Stimulated activated memory B cell treated with anti-CD40 and anti-IgM and Interleukin-4, amounts not matched to agents 10 μg/mL and 1 μg/mL and 100 μg/mL, for 72 hours (primary cell): Measurements from ENCODE around the gene CALR3.
"Not testable (repeated sequence)": the region's sequence is repeated elsewhere in the genome, so short reads cannot be mapped to it uniquely, and the experiment has no call there.

Experiments
- ATAC-seq: fragments of 150-1000 bp; cut with Tn5 transposase; 2 replicates; pipeline ENCODE4 v1.10.0; 2021
- H3K27ac Mint-ChIP-seq: one replicate; pipeline ENCODE4 v1.8.0; 2022; ENCODE audit warnings: mild to moderate bottlenecking, mixed read lengths
- H3K27me3 Mint-ChIP-seq: one replicate; pipeline ENCODE4 v1.8.0; 2022; ENCODE audit warnings: mixed read lengths
- H3K36me3 Mint-ChIP-seq: one replicate; pipeline ENCODE4 v1.8.0; 2022; ENCODE audit warnings: mixed read lengths
- H3K4me1 Mint-ChIP-seq: one replicate; pipeline ENCODE4 v1.8.0; 2022; ENCODE audit warnings: mixed read lengths
- H3K4me3 Mint-ChIP-seq: one replicate; pipeline ENCODE4 v1.8.0; 2022; ENCODE audit warnings: mild to moderate bottlenecking, moderate library complexity, mixed read lengths
- H3K9me3 Mint-ChIP-seq: one replicate; pipeline ENCODE4 v1.8.0; 2022; ENCODE audit warnings: mixed read lengths

The CALR3 gene

GRCh38 chr19:16458391-16459341 lies 37.3 kb downstream of the CALR3 start:
- no peak for ATAC-seq
- H3K27ac Mint-ChIP-seq = peak overlapping the region; percentile 69
- H3K9me3 Mint-ChIP-seq = no peaks in the 10 kb centered on the region
- H3K4me3 Mint-ChIP-seq = peak overlapping the region; percentile 0
- H3K27me3 Mint-ChIP-seq = no peaks in the 10 kb centered on the region
- H3K4me1 Mint-ChIP-seq = peaks cover 83% of the 10 kb centered on the region
- peaks cover 14% of the 10 kb centered on the region for H3K36me3 Mint-ChIP-seq

- peak; percentile 7 for ATAC-seq
- Mint-ChIP-seq H3K27ac (peak overlapping the region; percentile 69), H3K9me3 (no peaks in the 10 kb centered on the region), H3K4me3 (peak overlapping the region; percentile 21), H3K27me3 (no peaks in the 10 kb centered on the region), H3K36me3 (peaks cover 7% of the 10 kb centered on the region), H3K4me1 (peaks cover 82% of the 10 kb centered on the region)
Measured at GRCh38 chr19:16457954-16458331, 38.0 kb downstream of the CALR3 start.

- peak; percentile 65 for ATAC-seq
- Mint-ChIP-seq H3K4me1 (peaks cover 77% of the 10 kb centered on the region), H3K27ac (peak overlapping the region; percentile 69), H3K4me3 (peak overlapping the region; percentile 66), H3K9me3 (no peaks in the 10 kb centered on the region), H3K27me3 (no peaks in the 10 kb centered on the region), H3K36me3 (peaks cover 7% of the 10 kb centered on the region)
Measured at GRCh38 chr19:16457195-16457953, 38.6 kb downstream of the CALR3 start.

- Mint-ChIP-seq H3K36me3 (peaks cover 7% of the 10 kb centered on the region), H3K4me3 (peak overlapping the region; percentile 66), H3K4me1 (peaks cover 71% of the 10 kb centered on the region), H3K27ac (peak overlapping the region; percentile 69), H3K9me3 (no peaks in the 10 kb centered on the region), H3K27me3 (no peaks in the 10 kb centered on the region)
- ATAC-seq = peak; percentile 61
Measured at GRCh38 chr19:16456652-16457194, 39.2 kb downstream of the CALR3 start.

GRCh38 chr19:16455489-16455888 lies 40.5 kb downstream of the CALR3 start:
- no peak overlapping the region for H3K4me3 Mint-ChIP-seq
- ATAC-seq = no peak
- no peaks in the 10 kb centered on the region for H3K9me3 Mint-ChIP-seq
- H3K27me3 Mint-ChIP-seq = no peaks in the 10 kb centered on the region
- peaks cover 7% of the 10 kb centered on the region for H3K36me3 Mint-ChIP-seq
- H3K4me1 Mint-ChIP-seq = peaks cover 72% of the 10 kb centered on the region
- peak overlapping the region; percentile 69 for H3K27ac Mint-ChIP-seq

- Mint-ChIP-seq H3K4me3 (no peak overlapping the region), H3K9me3 (peaks cover 3% of the 10 kb centered on the region), H3K27me3 (no peaks in the 10 kb centered on the region), H3K4me1 (peaks cover 77% of the 10 kb centered on the region), H3K36me3 (peaks cover 12% of the 10 kb centered on the region), H3K27ac (peak overlapping the region; percentile 73)
- ATAC-seq = no peak
Measured at GRCh38 chr19:16454351-16454918, 41.5 kb downstream of the CALR3 start.

- Mint-ChIP-seq H3K9me3 (peaks cover 3% of the 10 kb centered on the region), H3K4me3 (no peak overlapping the region), H3K27me3 (no peaks in the 10 kb centered on the region), H3K27ac (no peak overlapping the region), H3K36me3 (peaks cover 28% of the 10 kb centered on the region), H3K4me1 (peaks cover 76% of the 10 kb centered on the region)
- ATAC-seq = no peak
Measured at GRCh38 chr19:16452325-16452724, 43.6 kb downstream of the CALR3 start.

GRCh38 chr19:16449330-16449961 lies 46.5 kb downstream of the CALR3 start:
- Mint-ChIP-seq H3K27me3 (no peaks in the 10 kb centered on the region), H3K27ac (peak overlapping the region; percentile 94), H3K9me3 (peaks cover 3% of the 10 kb centered on the region), H3K4me3 (peak overlapping the region; percentile 63), H3K36me3 (peaks cover 29% of the 10 kb centered on the region), H3K4me1 (peaks cover 83% of the 10 kb centered on the region)
- ATAC-seq = peak; percentile 76

- Mint-ChIP-seq H3K27ac (peak overlapping the region; percentile 94), H3K36me3 (peaks cover 35% of the 10 kb centered on the region), H3K4me3 (peak overlapping the region; percentile 63), H3K4me1 (peaks cover 83% of the 10 kb centered on the region)
- not testable (repeated sequence) for H3K9me3 Mint-ChIP-seq, H3K27me3 Mint-ChIP-seq, ATAC-seq
Measured at GRCh38 chr19:16448872-16449271, 47.1 kb downstream of the CALR3 start.

- peaks cover 49% of the 10 kb centered on the region for H3K36me3 Mint-ChIP-seq
- peak overlapping the region; percentile 94 for H3K27ac Mint-ChIP-seq
- ATAC-seq = peak; percentile 71
- peaks cover 6% of the 10 kb centered on the region for H3K9me3 Mint-ChIP-seq
- peak overlapping the region; percentile 69 for H3K4me3 Mint-ChIP-seq
- H3K4me1 Mint-ChIP-seq = peaks cover 94% of the 10 kb centered on the region
- no peaks in the 10 kb centered on the region for H3K27me3 Mint-ChIP-seq
Measured at GRCh38 chr19:16446724-16447368, 49.1 kb downstream of the CALR3 start.

GRCh38 chr19:16446108-16446723 lies 49.8 kb downstream of the CALR3 start:
- H3K36me3 Mint-ChIP-seq = peaks cover 53% of the 10 kb centered on the region
- peak; percentile 71 for ATAC-seq
- peak overlapping the region; percentile 64 for H3K4me3 Mint-ChIP-seq
- H3K27ac Mint-ChIP-seq = peak overlapping the region; percentile 94
- H3K9me3 Mint-ChIP-seq = peaks cover 6% of the 10 kb centered on the region
- no peaks in the 10 kb centered on the region for H3K27me3 Mint-ChIP-seq
- H3K4me1 Mint-ChIP-seq = peaks cover 99% of the 10 kb centered on the region

GRCh38 chr19:16445238-16446107 lies 50.5 kb downstream of the CALR3 start:
- peaks cover 99% of the 10 kb centered on the region for H3K4me1 Mint-ChIP-seq
- peak overlapping the region; percentile 94 for H3K27ac Mint-ChIP-seq
- peak overlapping the region; percentile 64 for H3K4me3 Mint-ChIP-seq
- H3K36me3 Mint-ChIP-seq = peaks cover 59% of the 10 kb centered on the region
- H3K27me3 Mint-ChIP-seq = no peaks in the 10 kb centered on the region
- peak; percentile 77 for ATAC-seq
- peaks cover 6% of the 10 kb centered on the region for H3K9me3 Mint-ChIP-seq

- peak overlapping the region; percentile 45 for H3K4me3 Mint-ChIP-seq
- H3K27ac Mint-ChIP-seq = peak overlapping the region; percentile 94
- ATAC-seq = no peak
- H3K27me3 Mint-ChIP-seq = no peaks in the 10 kb centered on the region
- peaks cover 56% of the 10 kb centered on the region for H3K36me3 Mint-ChIP-seq
- peaks cover 3% of the 10 kb centered on the region for H3K9me3 Mint-ChIP-seq
- peaks cover 91% of the 10 kb centered on the region for H3K4me1 Mint-ChIP-seq
Measured at GRCh38 chr19:16444269-16444600, 51.7 kb downstream of the CALR3 start.
